ENCODE data around the gene ARFRP1.

ARFRP1 gene

GRCh38 chr20:63743210-63743970 lies 35.6 kb upstream of the ARFRP1 start:
- DNase-seq: no peak

- DNase-seq: no peak
These were observed 34.7 kb upstream of the ARFRP1 start for GRCh38 chr20:63742381-63743024.

DNA sequence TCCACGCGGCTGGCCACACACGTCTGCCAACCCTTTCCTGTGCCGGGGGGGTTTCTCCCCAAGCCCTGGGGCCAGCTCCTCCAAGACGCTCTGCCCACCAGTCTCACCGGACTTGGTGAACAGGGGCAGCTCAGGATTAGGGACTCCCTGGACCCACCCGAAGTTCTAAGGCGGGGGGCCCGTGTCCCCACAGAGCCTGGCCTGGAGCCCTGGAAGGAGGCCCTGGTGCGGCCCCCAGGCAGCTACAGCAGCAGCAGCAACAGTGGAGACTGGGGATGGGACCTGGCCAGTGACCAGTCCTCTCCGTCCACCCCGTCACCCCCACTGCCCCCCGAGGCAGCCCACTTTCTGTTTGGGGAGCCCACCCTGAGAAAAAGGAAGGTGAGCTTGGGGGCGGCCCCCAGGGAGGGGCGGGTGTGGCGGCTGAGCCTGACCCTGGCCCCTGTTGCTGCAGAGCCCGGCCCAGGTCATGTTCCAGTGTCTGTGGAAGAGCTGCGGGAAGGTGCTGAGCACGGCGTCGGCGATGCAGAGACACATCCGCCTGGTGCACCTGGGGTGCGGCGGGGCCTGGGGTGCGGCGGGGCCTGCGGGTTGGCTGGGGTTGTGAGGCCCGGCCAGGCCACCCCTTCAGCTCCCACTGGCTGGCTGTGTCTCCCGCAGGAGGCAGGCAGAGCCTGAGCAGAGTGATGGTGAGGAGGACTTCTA lies 34.1 kb upstream of the ARFRP1 start:
- no peak for DNase-seq

DNA sequence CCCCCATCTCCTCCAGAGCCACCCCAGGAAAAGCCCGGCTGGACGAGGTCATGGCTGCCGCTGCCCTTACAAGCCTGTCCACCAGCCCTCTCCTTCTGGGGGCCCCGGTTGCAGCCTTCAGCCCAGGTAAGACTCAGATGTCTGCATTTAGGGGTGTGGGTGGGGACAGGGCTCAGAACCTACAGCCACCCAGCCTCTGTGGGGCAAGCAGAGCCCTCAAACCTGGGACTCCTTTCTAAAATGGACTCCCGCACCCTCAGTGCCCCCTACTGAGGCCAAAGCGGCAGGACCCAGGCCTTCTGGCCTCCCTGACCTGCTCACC lies 33.5 kb upstream of the ARFRP1 start:
- DNase-seq: no peak

- peak; percentile 68 for DNase-seq
These were observed 33.0 kb upstream of the ARFRP1 start for GRCh38 chr20:63740627-63741353.

DNA sequence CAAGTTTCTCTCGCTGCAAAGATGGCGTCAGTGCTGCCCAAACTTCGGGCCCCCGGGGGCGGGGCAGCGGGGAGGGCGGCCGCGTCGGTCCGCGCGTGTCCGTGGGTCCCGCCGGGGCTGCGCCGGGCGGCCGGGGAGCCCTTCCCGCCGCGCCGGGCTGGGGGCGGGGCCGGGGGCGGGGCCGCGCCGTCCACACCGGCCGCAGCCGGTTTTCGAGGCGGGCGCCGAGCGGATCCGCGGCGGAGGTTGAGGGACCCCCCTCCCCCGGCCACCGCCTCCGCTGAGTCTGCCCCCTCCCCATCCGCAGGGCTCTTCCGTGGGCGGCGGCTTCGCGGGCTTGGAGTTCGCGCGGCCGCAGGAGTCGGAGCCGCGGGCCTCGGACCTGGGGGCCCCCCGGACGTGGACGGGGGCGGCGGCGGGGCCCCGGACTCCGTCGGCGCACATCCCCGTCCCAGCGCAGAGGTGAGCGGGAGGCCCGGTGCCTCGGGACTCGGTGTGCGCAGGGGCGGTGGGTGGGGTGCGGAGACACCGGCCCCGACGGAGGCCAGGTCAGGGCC lies 32.4 kb upstream of the ARFRP1 start:
- no peak for DNase-seq

GRCh38 chr20:63739130-63740069 lies 31.6 kb upstream of the ARFRP1 start, which contains the start of gene SLC2A4RG:
Gene SLC2A4RG, plus strand, starts transcription at chr20:63739776. Its CDS starts 137 bp downstream, at chr20:63739913.
- peak; percentile 58 for DNase-seq

DNA sequence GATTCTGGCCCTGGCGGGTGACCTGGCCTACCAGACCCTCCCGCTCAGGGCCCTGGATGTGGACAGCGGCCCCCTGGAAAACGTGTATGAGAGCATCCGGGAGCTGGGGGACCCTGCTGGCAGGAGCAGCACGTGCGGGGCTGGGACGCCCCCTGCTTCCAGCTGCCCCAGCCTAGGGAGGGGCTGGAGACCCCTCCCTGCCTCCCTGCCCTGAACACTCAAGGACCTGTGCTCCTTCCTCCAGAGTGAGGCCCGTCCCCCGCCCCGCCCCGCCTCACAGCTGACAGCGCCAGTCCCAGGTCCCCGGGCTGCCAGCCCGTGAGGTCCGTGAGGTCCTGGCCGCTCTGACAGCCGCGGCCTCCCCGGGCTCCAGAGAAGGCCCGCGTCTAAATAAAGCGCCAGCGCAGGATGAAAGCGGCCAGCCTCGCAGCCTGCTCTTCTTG lies 30.9 kb upstream of the ARFRP1 start:
- DNase-seq: no peak

DNA sequence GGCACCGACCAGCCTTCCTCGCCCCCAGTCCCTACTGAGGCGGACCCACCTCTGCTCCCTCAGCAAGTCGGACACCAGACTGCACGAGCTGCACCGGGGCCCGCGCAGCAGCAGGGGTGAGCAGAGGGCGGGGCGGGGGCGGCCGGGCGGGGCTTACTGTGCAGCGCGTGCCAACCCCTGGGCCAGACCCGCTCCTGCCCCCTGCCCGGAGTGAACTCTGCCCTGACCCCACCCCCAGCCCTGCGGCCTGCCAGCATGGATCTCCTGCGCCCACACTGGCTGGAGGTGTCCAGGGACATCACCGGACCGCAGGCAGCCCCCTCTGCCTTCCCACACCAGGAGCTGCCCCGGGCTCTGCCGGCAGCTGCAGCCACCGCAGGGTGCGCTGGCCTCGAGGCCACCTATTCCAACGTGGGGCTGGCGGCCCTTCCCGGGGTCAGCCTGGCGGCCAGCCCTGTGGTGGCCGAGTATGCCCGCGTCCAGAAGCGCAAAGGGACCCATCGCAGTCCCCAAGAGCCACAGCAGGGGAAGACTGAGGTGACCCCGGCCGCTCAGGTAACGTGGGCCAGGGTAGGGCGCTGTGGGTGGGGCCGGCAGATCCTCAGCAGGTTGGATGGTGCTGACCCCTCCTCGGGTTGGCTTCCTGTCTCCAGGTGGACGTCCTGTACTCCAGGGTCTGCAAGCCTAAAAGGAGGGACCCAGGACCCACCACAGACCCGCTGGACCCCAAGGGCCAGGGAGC lies 30.3 kb upstream of the ARFRP1 start:
- DNase-seq: no peak

GRCh38 chr20:63737695-63737944 lies 29.8 kb upstream of the ARFRP1 start:
- no peak for DNase-seq

DNA sequence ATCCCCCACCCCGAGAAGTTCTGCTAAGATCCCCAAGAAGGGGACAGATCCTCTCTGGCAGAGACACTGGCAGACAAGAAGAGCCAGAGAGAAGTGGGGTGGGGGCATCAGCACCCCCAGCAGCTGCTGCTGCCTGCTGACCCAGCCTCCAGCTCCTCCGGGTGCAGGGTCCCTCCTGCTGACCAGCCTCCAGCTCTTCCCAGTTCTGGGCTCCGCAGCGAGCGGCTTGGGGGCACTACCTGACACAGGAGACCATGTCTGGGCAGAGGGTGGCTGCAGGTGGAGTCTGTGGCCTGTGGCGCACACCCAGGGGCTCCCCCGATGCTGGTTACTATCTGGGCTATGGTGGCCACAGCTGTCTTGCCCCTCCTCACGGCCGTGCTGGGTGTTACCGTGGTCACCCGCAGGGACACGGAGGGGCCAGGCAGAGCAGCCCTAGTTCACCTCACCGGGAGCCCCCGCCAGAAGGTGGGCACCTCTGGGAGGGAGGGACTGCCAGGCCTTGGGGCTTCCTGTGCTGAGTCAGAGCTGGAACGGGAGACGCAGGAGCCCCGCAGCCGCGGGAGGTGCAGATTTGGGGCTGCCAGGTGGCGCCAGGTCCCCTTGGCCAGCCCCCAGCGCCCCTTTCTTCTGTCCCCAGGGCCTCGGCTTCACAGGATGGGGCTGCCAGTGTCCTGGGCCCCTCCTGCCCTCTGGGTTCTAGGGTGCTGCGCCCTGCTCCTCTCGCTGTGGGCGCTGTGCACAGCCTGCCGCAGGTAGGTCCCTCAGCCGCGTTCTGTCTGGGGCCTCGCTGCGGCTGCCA lies 29.3 kb upstream of the ARFRP1 start:
- no peak for DNase-seq

DNA sequence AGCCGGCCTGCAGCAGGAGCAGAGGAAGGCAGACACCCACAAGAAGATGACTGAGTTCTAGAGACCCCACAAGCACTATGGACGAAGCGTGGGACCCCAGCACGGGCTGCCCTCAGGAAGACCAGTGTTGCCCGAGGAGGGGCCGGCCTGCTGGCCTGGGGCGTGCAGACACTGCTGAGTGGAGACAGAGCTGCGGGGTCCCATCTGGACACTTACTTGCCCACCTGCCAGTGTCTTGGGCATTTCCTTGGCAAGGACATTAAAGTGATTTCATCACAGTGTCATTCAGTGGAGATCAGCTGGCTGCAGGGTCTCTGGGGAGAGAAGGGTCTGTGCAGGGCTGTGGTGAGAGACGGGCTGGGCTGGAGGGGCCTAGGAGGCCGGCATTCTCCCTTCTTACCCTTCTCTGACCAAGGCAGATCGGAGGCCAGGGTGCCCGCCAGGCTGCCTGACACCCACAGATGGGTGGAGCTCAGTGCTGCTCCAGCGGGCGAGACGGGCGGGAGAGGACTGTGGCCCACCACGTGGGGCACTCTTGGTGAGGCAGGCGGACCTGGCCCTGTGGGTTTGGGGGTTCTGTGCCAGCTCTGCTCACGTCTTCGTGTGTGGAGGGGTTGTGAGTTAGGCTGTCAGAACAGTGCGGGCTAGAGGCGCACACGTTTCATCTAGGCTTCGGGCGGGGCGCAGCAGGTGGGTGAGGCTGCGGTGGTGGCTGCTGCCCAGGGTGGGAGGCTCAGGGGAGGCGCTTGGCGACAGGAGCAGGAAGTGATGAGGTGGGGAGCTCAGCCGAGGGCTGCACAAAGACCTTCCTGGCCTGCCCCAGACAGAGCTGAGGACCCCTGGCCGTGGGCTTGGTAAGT lies 28.3 kb upstream of the ARFRP1 start, which contains the start of gene LIME1:
TSS of gene LIME1 (plus strand) at position 806 of the 860 bp plus-strand sequence. CDS start 886 bp downstream, outside the sequence.
- DNase-seq: no peak

DNA sequence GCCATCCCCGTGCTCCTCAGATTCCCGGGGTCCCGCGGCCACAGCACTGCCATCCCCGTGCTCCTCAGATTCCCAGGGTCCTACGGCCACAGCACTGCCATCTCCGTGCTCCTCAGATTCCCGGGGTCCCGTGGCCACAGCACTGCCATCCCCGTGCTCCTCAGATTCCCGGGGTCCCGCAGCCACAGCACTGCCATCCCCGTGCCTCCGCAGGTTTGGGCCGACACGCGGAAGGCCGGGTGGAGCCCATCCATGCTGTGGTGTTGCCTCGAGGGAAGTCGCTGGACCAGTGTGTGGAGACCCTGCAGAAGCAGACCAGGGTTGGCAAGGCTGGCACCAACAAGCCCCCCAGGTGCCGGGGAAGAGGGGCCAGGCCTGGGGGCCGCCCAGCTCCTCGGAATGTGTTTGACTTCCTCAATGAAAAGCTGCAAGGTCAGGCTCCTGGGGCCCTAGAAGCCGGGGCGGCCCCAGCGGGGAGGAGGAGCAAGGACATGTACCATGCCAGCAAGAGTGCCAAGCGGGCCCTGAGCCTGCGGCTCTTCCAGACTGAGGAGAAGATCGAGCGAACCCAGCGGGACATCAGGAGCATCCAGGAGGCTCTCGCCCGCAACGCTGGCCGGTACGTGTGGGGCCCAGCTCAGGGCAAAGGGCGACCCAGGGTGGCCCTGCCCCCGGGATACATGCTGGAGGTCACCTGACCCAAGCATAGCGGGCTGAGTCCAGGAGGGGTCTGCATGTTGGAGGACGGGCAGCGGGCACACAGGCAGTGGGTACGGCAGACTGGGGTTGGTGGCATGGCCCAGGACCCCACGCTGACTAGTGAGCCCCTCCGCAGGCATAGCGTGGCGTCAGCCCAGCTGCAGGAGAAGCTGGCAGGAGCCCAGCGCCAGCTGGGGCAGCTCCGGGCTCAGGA lies 27.4 kb upstream of the ARFRP1 start:
- no peak for DNase-seq

GRCh38 chr20:63734111-63734945 lies 26.6 kb upstream of the ARFRP1 start:
- DNase-seq: no peak

DNA sequence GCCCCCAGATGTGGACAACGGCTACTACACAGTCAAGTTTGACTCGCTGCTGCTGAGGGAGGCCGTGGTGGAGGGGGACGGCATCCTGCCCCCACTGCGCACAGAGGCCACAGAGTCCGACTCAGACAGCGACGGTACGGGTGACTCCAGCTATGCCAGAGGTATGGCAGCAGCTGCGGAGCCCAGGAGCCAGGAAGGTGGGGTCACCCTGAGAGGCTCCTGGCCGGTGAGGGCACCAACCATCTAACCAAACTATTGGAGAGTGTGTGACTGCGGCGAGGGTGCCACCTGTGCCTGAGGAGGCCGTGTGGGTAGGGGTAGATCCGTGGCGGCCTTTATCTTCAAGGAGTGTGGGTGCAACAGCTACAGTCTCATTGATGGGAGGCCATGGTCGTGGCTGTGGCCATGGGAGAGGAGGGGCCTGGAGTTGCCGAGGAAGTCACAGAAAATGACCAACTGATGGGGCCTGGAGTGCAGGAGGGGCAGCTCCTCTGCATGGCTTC lies 25.9 kb upstream of the ARFRP1 start:
- DNase-seq: no peak

DNA sequence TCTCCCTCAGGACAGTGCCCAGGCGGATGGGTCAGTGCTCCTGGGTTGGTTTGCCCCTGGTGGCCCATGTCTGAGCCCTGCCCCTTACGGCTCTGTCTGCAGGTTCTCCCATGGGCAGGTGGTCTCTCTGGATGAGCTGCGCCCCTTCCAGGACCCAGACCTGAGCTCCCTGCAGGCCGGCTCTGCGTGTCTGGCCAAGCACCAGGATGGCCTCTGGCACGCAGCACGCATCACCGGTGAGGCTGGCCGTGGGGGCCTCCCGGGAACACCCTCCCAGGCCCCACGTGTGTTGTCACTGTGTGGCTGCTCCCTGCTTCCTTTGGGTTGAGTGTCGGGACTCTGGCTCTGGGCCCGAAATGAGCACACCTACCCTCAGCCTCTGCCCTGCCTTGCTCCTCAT lies 25.3 kb upstream of the ARFRP1 start:
- DNase-seq: no peak
